AG10803 (cell line): Measurements from ENCODE around the gene CDC16.
A peak's percentile ranks its signal among the peaks of the same experiment; 100 is the strongest.

Source experiments
- DNase-seq: peaks from one replicate; pipeline ENCODE4 v3.0.0; 2010; ENCODE audit warnings: low read depth
- H3K4me3 ChIP-seq: 2 replicates; pipeline ENCODE4 v1.5.1; 2011; ENCODE audit warnings: mild to moderate bottlenecking, low read length, control low read depth
- CTCF ChIP-seq: conservative IDR thresholded peaks from 2 replicates; pipeline ENCODE4 v1.5.1; 2011; ENCODE audit warnings: mild to moderate bottlenecking, low read length, control low read depth, inconsistent platforms

CDC16 gene

DNA sequence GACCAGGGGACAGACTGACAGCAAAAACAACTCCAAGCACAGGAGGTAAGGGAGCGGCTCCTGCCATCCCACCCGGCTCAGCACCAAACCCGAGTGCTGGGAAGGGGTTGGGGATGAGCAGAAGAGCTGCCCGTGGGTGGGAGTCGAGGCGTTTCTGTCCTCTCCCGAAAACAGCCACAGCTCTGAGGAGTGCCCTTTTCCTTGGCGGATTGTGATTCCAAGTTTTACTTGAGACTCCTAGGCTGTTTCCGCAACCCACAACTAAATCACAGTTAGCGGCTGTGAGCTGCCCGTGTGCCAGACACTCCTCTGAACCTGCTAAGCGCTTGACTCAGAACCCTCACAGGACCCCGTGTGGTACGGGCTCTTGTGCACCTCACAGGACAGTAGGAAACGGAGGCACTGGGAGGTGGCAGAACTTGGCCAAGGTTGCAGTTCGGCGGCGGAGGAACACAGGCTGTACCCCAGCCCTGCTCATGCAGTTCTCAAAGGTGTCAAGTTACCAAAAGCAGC is 34.2 kb upstream of the CDC16 start:
- DNase-seq = no peak
- peak overlapping the region; percentile 36 for H3K4me3 ChIP-seq
- no peak for TF ChIP-seq CTCF

GRCh38 chr13:114202581-114202980 is 32.1 kb upstream of the CDC16 start:
- H3K4me3 ChIP-seq = no peak overlapping the region
- DNase-seq = no peak
- no peak for TF ChIP-seq CTCF

DNA sequence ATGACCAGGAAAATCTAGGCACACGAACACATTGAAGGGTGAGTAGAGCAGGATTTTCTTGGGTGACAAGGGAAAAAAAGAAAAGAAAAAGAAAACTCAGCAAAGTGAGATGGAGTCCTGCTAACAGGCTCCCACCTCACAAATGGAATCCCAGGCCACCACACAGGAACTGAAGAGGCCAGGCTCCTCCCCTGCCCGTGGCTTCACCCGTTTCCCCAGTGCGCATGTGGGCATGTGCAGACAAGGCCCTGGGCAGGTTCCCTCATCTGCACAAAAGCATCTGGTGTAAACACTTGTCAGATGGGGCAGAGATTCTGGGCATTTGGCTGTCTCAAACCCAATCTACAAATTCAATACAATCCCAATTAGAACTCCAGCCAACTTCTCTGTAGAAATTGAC is 31.2 kb upstream of the CDC16 start:
- no peak for DNase-seq
- H3K4me3 ChIP-seq = no peak overlapping the region
- TF ChIP-seq CTCF = no peak

DNA sequence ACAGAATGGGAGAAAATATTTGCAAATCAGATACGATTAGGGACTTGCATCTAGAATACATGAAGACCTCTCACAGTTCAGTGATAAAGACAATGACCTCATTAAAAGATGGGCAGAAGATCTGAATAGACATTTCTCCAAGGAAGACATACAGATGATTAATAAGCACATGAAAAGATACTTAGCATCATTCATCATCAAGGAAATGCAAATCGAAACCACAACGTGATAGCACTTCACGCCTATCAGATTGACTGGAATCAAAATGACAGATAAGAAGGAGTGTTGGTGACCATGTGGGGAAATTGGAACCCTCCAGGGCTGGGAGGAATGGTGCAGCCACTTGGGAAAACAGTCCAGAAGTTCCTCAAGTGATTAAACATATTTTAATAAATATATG is 29.8 kb upstream of the CDC16 start:
- DNase-seq = no peak
- no peak overlapping the region for H3K4me3 ChIP-seq
- no peak for TF ChIP-seq CTCF

- no peak for DNase-seq
- no peak overlapping the region for H3K4me3 ChIP-seq
- TF ChIP-seq CTCF = no peak
These were observed 26.6 kb upstream of the CDC16 start for GRCh38 chr13:114208134-114208533.

- TF ChIP-seq CTCF = no peak
- H3K4me3 ChIP-seq = no peak overlapping the region
- no peak for DNase-seq
These were observed 23.1 kb upstream of the CDC16 start for GRCh38 chr13:114211446-114212157.

- H3K4me3 ChIP-seq = no peak overlapping the region
- TF ChIP-seq CTCF = no peak
These were observed 22.6 kb upstream of the CDC16 start for GRCh38 chr13:114212158-114212495.

More at GRCh38 chr13:114212158-114212495, 22.6 kb upstream of the CDC16 start:
- DNase-seq = no peak
